Measurements from ENCODE around the gene MBD6. TPM values are rescaled to one million over a fixed set of nuclear protein-coding genes. Genes with fewer than 3 reads are reported as not detected.

MBD6 gene
- total RNA-seq, 3 donors from 2014 or later, result 12.6 to 26.1 (median 19.7) TPM

GRCh38 chr12:57577981-57578758 is 55.5 kb downstream of the MBD6 start:
- H3K4me3 ChIP-seq, result no peak overlapping the region
- intact Hi-C loops (cut with DNase I; ENCODE audit: low total_unique reads), result no loop called here
- no peak for DNase-seq (ENCODE audit: low spot score in 2 of 2)
- H3K36me3 ChIP-seq, result no peaks in the 10 kb centered on the region
- no peak overlapping the region for H3K27ac ChIP-seq
- H3K27me3 ChIP-seq, result no peaks in the 10 kb centered on the region
- H3K4me1 ChIP-seq, result no peaks in the 10 kb centered on the region
- no peaks in the 10 kb centered on the region for H3K9me3 ChIP-seq
- TF ChIP-seq POLR2A (IDR thresholded peaks at IDR 0.05) (no peak), POLR2AphosphoS5 (IDR thresholded peaks at IDR 0.05) (no peak)
- TF ChIP-seq, protein P1, sequence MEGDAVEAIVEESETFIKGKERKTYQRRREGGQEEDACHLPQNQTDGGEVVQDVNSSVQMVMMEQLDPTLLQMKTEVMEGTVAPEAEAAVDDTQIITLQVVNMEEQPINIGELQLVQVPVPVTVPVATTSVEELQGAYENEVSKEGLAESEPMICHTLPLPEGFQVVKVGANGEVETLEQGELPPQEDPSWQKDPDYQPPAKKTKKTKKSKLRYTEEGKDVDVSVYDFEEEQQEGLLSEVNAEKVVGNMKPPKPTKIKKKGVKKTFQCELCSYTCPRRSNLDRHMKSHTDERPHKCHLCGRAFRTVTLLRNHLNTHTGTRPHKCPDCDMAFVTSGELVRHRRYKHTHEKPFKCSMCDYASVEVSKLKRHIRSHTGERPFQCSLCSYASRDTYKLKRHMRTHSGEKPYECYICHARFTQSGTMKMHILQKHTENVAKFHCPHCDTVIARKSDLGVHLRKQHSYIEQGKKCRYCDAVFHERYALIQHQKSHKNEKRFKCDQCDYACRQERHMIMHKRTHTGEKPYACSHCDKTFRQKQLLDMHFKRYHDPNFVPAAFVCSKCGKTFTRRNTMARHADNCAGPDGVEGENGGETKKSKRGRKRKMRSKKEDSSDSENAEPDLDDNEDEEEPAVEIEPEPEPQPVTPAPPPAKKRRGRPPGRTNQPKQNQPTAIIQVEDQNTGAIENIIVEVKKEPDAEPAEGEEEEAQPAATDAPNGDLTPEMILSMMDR (IDR thresholded peaks at IDR 0.05), result no peak

DNA sequence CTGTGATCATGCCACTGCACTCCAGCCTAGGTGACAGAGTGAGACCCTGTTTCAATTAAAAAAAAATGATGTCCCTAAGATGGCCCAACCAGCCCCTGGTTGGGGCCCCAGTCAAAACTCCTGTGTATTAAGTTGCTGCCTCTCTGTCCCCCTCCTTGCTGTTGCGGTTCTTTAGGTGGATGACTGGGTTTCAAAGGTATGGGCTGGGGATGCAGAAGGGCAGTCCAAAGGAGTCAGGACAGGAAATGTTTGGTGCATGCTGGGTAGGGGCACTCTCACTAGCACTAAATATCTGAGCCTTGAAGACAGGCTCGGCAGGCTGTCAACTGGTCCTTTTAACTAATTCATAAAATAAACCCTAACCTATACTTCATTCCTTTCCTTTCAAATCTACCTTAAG is 56.4 kb downstream of the MBD6 start:
- Histone ChIP-seq H3K36me3 (no peaks in the 10 kb centered on the region), H3K9me3 (no peaks in the 10 kb centered on the region), H3K4me3 (no peak overlapping the region), H3K27me3 (no peaks in the 10 kb centered on the region), H3K4me1 (no peaks in the 10 kb centered on the region), H3K27ac (no peak overlapping the region)
- TF ChIP-seq POLR2A (IDR thresholded peaks at IDR 0.05), result no peak
- TF ChIP-seq POLR2AphosphoS5 (IDR thresholded peaks at IDR 0.05), result no peak
- TF ChIP-seq, protein P1 (IDR thresholded peaks at IDR 0.05), result no peak
- no peak for DNase-seq (ENCODE audit: low spot score in 2 of 2)
- intact Hi-C loops (cut with DNase I; ENCODE audit: low total_unique reads), result no loop called here

Other genes starting within 250 kb of the MBD6 start
- 10 to 100 TPM; 31.6 to 43.0 (median 35.7) TPM for gene R3HDM2, start 91.8 kb upstream of the MBD6 start, total RNA-seq
- not detected for gene INHBC, start 88.0 kb upstream of the MBD6 start, total RNA-seq
- gene INHBE, start 67.5 kb upstream of the MBD6 start, total RNA-seq, result not detected
- gene GLI1, start 63.0 kb upstream of the MBD6 start, total RNA-seq, result 1 to 10 TPM in 2 of 3 donors, under 1 TPM in 1; 0.66 to 2.1 (median 1.2) TPM
- gene ARHGAP9, start 43.0 kb upstream of the MBD6 start, total RNA-seq, result 10 to 100 TPM; 10.8 to 16.6 (median 11.1) TPM
- gene MARS1, start 34.8 kb upstream of the MBD6 start, total RNA-seq, result 10 to 100 TPM; 39.2 to 65.9 (median 60.2) TPM
- gene DDIT3, start 2.3 kb upstream of the MBD6 start, total RNA-seq, result 10 to 100 TPM; 39.0 to 58.4 (median 51.2) TPM
- 100 to 1,000 TPM; 108 to 138 (median 131) TPM for gene DCTN2, start 24.4 kb downstream of the MBD6 start, total RNA-seq
- gene KIF5A, start 27.2 kb downstream of the MBD6 start, total RNA-seq, result 1 to 10 TPM in 1 of 3 donors, under 1 TPM in 1, not detected in 1; 0.98 to 1.2 TPM
- 10 to 100 TPM; 13.8 to 26.9 (median 24.6) TPM for gene PIP4K2C, start 68.4 kb downstream of the MBD6 start, total RNA-seq
- gene DTX3, start 82.0 kb downstream of the MBD6 start, total RNA-seq, result 10 to 100 TPM in 2 of 3 donors, 1 to 10 TPM in 1; 3.0 to 35.1 (median 25.9) TPM
- 10 to 100 TPM in 2 of 3 donors, 1 to 10 TPM in 1; 8.3 to 28.2 (median 19.2) TPM for gene ARHGEF25, start 88.6 kb downstream of the MBD6 start, total RNA-seq
- 1 to 10 TPM; 1.1 to 2.6 (median 1.2) TPM for gene B4GALNT1, start 110.4 kb downstream of the MBD6 start, total RNA-seq
- 100 to 1,000 TPM; 184 to 431 (median 213) TPM for gene OS9, start 171.3 kb downstream of the MBD6 start, total RNA-seq
- gene AGAP2, start 215.9 kb downstream of the MBD6 start, total RNA-seq, result 1 to 10 TPM; 1.2 to 1.8 (median 1.6) TPM
- gene TSPAN31, start 222.2 kb downstream of the MBD6 start, total RNA-seq, result 100 to 1,000 TPM in 1 of 3 donors, 10 to 100 TPM in 2; 55.5 to 107 (median 73.1) TPM
- gene CDK4, start 229.5 kb downstream of the MBD6 start, total RNA-seq, result 100 to 1,000 TPM; 105 to 136 (median 109) TPM
- gene MARCHF9, start 232.3 kb downstream of the MBD6 start, total RNA-seq, result 1 to 10 TPM; 6.9 to 9.8 (median 7.5) TPM
- gene CYP27B1, start 244.3 kb downstream of the MBD6 start, total RNA-seq, result 1 to 10 TPM in 1 of 3 donors, under 1 TPM in 2; 0.33 to 2.2 (median 0.48) TPM
- gene METTL1, start 249.3 kb downstream of the MBD6 start, total RNA-seq, result 10 to 100 TPM in 1 of 3 donors, 1 to 10 TPM in 2; 4.8 to 12.6 (median 8.2) TPM
- gene EEF1AKMT3, start 249.8 kb downstream of the MBD6 start, total RNA-seq, result 10 to 100 TPM; 15.7 to 18.1 (median 16.5) TPM